ENCODE measurements around the gene SSMEM1. TPM values are rescaled to one million over a fixed set of nuclear protein-coding genes. Genes with fewer than 3 reads are reported as not detected.

Gene SSMEM1
- total and polyA plus RNA-seq, 2 of the 4 experiments (the other 2 are of a cell fraction), result 0.07 TPM; not detected in 1

DNA sequence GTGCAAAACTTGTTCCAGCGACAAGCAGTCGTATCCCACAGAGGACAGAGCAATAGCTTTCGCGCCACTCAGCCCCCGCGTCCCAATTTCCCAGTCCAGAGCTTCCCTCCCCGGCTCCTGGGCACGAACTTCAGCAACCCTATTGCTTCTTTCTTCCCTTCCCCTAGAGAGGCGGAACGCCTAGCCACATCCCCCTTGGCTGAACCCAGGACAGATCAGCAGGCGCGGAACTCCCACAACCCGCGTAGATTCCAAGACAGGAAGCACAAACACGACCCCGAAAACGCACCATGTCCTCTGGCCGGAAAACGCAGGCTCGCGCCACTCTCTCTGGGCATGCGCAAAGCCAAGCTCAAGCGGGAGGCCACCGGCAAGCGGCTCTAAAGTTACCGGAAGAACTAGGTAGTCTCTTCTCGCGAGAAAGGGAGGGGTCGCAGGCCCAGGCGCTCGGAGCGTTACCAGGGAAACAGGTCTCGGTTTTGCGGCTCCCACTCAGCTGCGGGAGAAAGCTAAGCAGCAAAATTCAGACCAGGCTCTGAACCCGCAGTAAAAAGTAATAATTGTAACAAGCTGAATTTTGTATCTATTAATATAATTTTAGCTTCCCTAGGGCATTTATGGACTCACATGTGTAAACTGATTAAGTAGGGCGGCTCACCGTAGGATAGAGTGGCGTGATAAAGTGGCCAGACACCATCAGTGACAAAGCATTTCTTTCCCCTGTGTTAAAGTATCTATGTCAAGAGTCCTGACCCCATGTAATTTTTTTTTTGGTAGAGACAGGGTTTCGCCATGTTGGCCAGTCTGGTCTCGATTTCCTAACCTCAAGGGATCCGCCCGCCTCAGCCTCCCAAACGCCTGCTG, 2.3 kb upstream of the SSMEM1 start, which contains the start of gene TMEM209:
Gene TMEM209, minus strand, starts transcription at position 323 of the 864 bp plus-strand sequence. Its CDS starts 31 bp downstream, at position 292.
- TF ChIP-seq SMC3 (IDR thresholded peaks at IDR 0.05; ENCODE audit: low read depth, low read length), result peak; percentile 20
- TF ChIP-seq POLR2A (IDR thresholded peaks at IDR 0.05; ENCODE audit: low read depth, low read length), result peak; percentile 83
- TF ChIP-seq, protein P1, sequence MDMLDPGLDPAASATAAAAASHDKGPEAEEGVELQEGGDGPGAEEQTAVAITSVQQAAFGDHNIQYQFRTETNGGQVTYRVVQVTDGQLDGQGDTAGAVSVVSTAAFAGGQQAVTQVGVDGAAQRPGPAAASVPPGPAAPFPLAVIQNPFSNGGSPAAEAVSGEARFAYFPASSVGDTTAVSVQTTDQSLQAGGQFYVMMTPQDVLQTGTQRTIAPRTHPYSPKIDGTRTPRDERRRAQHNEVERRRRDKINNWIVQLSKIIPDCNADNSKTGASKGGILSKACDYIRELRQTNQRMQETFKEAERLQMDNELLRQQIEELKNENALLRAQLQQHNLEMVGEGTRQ (IDR thresholded peaks at IDR 0.05; ENCODE audit: low read depth, low read length), result no peak
- no peak for TF ChIP-seq BHLHE40 (IDR thresholded peaks at IDR 0.05; ENCODE audit: low read depth, low read length)
- no peak for TF ChIP-seq ELK1 (IDR thresholded peaks at IDR 0.05; ENCODE audit: borderline replicate concordance, low read depth, low read length)
- no peak for TF ChIP-seq RCOR1 (IDR thresholded peaks at IDR 0.05; ENCODE audit: insufficient replicate concordance, low read length)
- no peak for TF ChIP-seq NFE2L2 (IDR thresholded peaks at IDR 0.05; ENCODE audit: low read depth, low read length)
- peak; percentile 48; the same call in 1 of the 2 replicates for TF ChIP-seq MAZ (IDR thresholded peaks at IDR 0.05; ENCODE audit: borderline replicate concordance, low read depth, low read length)
- TF ChIP-seq MXI1 (IDR thresholded peaks at IDR 0.05; ENCODE audit: borderline replicate concordance, low read depth, low read length), result peak; percentile 82
- TF ChIP-seq FOS (IDR thresholded peaks at IDR 0.05; ENCODE audit: low read depth, low read length), result no peak
- peak within 1 kb of the TSS; percentile 89 for H3K27ac ChIP-seq (ENCODE audit: insufficient read depth, low read length)
- H2AK5ac ChIP-seq (ENCODE audit: low read depth, low read length), result peak within 1 kb of the TSS; percentile 76
- intact Hi-C loops (cut with micrococcal nuclease) (loop anchor here (1.0 to 2.0 kb wide), 2 partner anchors 133 to 284 kb away; no protein-coding TSS in a partner anchor), dilution Hi-C loops (cut with HindIII; ENCODE audit: low sequenced_read_pairs, unreplicated experiment) (no loop called here), in situ Hi-C loops (cut with MboI; ENCODE audit: low sequenced_read_pairs) (no loop called here)
- H4K20me1 ChIP-seq (ENCODE audit: insufficient read depth, low read length), result no peaks in the 10 kb centered on the region
- H2BK15ac ChIP-seq (ENCODE audit: low read depth, low read length), result peak within 1 kb of the TSS; percentile 48; the same call in 2 of the 3 replicates
- peaks cover 3% of the 10 kb centered on the region; the same call in 1 of the 2 replicates for H3K36me3 ChIP-seq (ENCODE audit: control insufficient read depth, insufficient read depth, low read length)
- DNase-seq, result peak; percentile 96
- H2BK120ac ChIP-seq (ENCODE audit: low read depth, low read length), result peak within 1 kb of the TSS; percentile 73
- peak; percentile 93 for ATAC-seq (ENCODE audit: low read depth)
- peaks cover 3% of the 10 kb centered on the region for H3K4me1 ChIP-seq (ENCODE audit: control insufficient read depth, insufficient read depth, low read length)
- H3K79me1 ChIP-seq (ENCODE audit: low read depth in 1 of 2, low read length in 2 of 2), result peaks cover 5 to 14% of the 10 kb centered on the region in 2 experiments; a peak in 3 of 4 replicates
- H4K5ac ChIP-seq (ENCODE audit: low read depth, low read length), result peak within 1 kb of the TSS; percentile 82
- H3K23ac ChIP-seq (ENCODE audit: low read depth, low read length), result peak within 1 kb of the TSS; percentile 81
- H3K4me2 ChIP-seq (ENCODE audit: low read depth, low read length), result peak within 1 kb of the TSS; percentile 77
- peak within 1 kb of the TSS; percentile 95 for H2AFZ ChIP-seq (replicated peaks; ENCODE audit: low read length, poor library complexity)
- no peak within 1 kb of the TSS for H2BK20ac ChIP-seq (ENCODE audit: low read depth, low read length)
- H3K4me3 ChIP-seq (ENCODE audit: insufficient read depth, low read depth, low read length), result peak within 1 kb of the TSS; percentile 72
- H3K9ac ChIP-seq (ENCODE audit: low read depth, low read length), result peak within 1 kb of the TSS; percentile 93
- WGBS, 2 experiments (ENCODE audit: extremely low coverage in 2 of 2, insufficient read length in 1 of 2), result 0% methylated on average over 19 of the region's 44 CpGs; no CpG with 5 or more reads in 1 of the 2 experiments
- peak within 1 kb of the TSS; percentile 30 for H3K18ac ChIP-seq (ENCODE audit: low read depth, low read length)
- H3K27me3 ChIP-seq (ENCODE audit: control insufficient read depth, insufficient read depth, low read length), result no peaks in the 10 kb centered on the region
- H2AK9ac ChIP-seq (replicated peaks; ENCODE audit: low read depth, low read length, poor library complexity), result peak within 1 kb of the TSS; percentile 79
- peak within 1 kb of the TSS; percentile 87 for H3K4ac ChIP-seq (ENCODE audit: low read depth, low read length)
- CTCF ChIA-PET, result interaction anchor here (1.5 kb wide), 1 partner anchor 13 kb away, joined by 5 read pairs; no protein-coding TSS in a partner anchor
- peak within 1 kb of the TSS; percentile 93 for H3K14ac ChIP-seq (replicated peaks; ENCODE audit: low read depth, low read length)
- peak within 1 kb of the TSS; percentile 81 for H2BK5ac ChIP-seq (ENCODE audit: low read depth, low read length, poor library complexity, severe bottlenecking)
- POLR2A ChIA-PET (ENCODE audit: unreplicated experiment), result interaction anchor here (0.6 to 0.8 kb wide), 4 partner anchors 9 to 451 kb away, joined by 3 to 4 read pairs (median 3); no protein-coding TSS in a partner anchor
- no peaks in the 10 kb centered on the region for H3K9me3 ChIP-seq (ENCODE audit: control insufficient read depth, insufficient read depth, low read length)
- no TSS peak for BruUV-seq (replicated peaks)
- peak within 1 kb of the TSS; percentile 83 for H4K91ac ChIP-seq (ENCODE audit: insufficient read depth, low read depth, low read length)
- H4K8ac ChIP-seq (ENCODE audit: low read depth in 2 of 2, low read length in 2 of 2), result peak within 1 kb of the TSS; percentile 96 to 97
- peak within 1 kb of the TSS; percentile 93 for H3K56ac ChIP-seq (ENCODE audit: extremely low read depth, insufficient read depth, low read length)
- H3K9me1 ChIP-seq (ENCODE audit: insufficient read depth, low read length), result no peaks in the 10 kb centered on the region; the same call in 1 of the 2 replicates

All from IMR-90 (cell line).